Prostate gland (tissue), 2 donors: Measurements from ENCODE around the gene GAPT.

Experiments used
- POLR2A ChIP-seq: fragments of 450-650 bp; IDR thresholded peaks from one replicate; pipeline ENCODE4 v1.6.1; 2016; ENCODE audit warnings: antibody characterized with exemption, mild to moderate bottlenecking
- POLR2AphosphoS5 ChIP-seq: sonication (generic); formaldehyde crosslinking; IDR thresholded peaks from one replicate; pipeline ENCODE4 v1.6.1; 2017; ENCODE audit warnings: antibody characterized with exemption
- TF ChIP-seq, protein P1 (sequence below), 4 experiments: fragments of 200-600 bp in 2 of 4; fragments of 450-650 bp in 2 of 4; sonication (generic) in 2 of 4; IDR thresholded peaks; 1 replicate in 3 of 4; 2 replicates in 1 of 4; pipeline ENCODE4 v1.5.1; 2016 to 2019; ENCODE audit warnings: antibody characterized with exemption in 4 of 4, mild to moderate bottlenecking in 2 of 4, moderate library complexity in 2 of 4

DNA sequence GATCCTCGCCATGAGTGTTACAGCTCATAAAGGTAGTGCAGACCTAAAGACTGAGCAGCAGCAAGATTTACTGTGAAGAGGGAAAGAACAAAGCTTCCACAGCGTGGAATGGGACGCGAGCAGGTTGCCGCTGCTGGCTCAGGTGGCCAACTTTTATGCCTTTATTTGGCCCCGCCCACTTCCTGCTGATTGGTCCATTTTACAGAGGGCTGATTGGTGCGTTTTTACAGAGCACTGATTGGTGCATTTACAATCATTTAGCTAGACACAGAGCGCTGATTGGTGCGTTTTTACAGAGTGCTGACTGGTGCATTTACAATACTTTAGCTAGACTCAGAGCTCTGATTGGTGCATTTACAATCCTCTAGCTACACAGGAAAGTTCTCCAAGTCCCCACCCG lies 45.2 kb upstream of the GAPT start:
- TF ChIP-seq, protein P1, sequence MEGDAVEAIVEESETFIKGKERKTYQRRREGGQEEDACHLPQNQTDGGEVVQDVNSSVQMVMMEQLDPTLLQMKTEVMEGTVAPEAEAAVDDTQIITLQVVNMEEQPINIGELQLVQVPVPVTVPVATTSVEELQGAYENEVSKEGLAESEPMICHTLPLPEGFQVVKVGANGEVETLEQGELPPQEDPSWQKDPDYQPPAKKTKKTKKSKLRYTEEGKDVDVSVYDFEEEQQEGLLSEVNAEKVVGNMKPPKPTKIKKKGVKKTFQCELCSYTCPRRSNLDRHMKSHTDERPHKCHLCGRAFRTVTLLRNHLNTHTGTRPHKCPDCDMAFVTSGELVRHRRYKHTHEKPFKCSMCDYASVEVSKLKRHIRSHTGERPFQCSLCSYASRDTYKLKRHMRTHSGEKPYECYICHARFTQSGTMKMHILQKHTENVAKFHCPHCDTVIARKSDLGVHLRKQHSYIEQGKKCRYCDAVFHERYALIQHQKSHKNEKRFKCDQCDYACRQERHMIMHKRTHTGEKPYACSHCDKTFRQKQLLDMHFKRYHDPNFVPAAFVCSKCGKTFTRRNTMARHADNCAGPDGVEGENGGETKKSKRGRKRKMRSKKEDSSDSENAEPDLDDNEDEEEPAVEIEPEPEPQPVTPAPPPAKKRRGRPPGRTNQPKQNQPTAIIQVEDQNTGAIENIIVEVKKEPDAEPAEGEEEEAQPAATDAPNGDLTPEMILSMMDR (IDR thresholded peaks at IDR 0.05) = no peak
- TF ChIP-seq POLR2AphosphoS5 (no peak), POLR2A (no peak)
